ENCODE data around the gene OARD1.
"Not testable (repeated sequence)": the region's sequence is repeated elsewhere in the genome, so short reads cannot be mapped to it uniquely, and the experiment has no call there.

The OARD1 gene

GRCh38 chr6:41071923-41072835, at the start of gene OARD1:
Gene OARD1 (minus strand): TSS chr6:41072356. CDS start chr6:41071634, 722 bp downstream.
- Histone ChIP-seq H3K4me3 (ENCODE audit: insufficient read depth, low read length, poor library complexity, severe bottlenecking) (peak within 1 kb of the TSS; percentile 92), H3F3A (ENCODE audit: insufficient read depth) (peaks cover 71% of the 10 kb centered on the region), H3K36me3 (ENCODE audit: low read length) (peaks cover 19% of the 10 kb centered on the region), H3K27ac (ENCODE audit: low read depth, low read length) (peak within 1 kb of the TSS; percentile 90), H3K9me3 (ENCODE audit: insufficient read depth, low read length) (no peaks in the 10 kb centered on the region), H3K79me2 (ENCODE audit: insufficient read depth, low read length) (peaks cover 41% of the 10 kb centered on the region), H3K27me3 (ENCODE audit: low read length) (no peaks in the 10 kb centered on the region), H4K20me1 (ENCODE audit: low read depth, low read length) (no peaks in the 10 kb centered on the region), H3K9me2 (replicated peaks; ENCODE audit: insufficient read depth, low read length) (no peaks in the 10 kb centered on the region), H3K4me2 (ENCODE audit: low read depth, low read length, poor library complexity, severe bottlenecking) (peak within 1 kb of the TSS; percentile 85), H2AFZ (ENCODE audit: low read depth, low read length, severe bottlenecking) (peak within 1 kb of the TSS; percentile 61), H3K9ac (ENCODE audit: low read length) (peak within 1 kb of the TSS; percentile 98)
- no peak for TF ChIP-seq CTCF (IDR thresholded peaks at IDR 0.05; ENCODE audit: insufficient read depth, low read length, poor library complexity, severe bottlenecking)
- no peak for TF ChIP-seq EZH2phosphoT487 (conservative IDR thresholded peaks at IDR 0.05; ENCODE audit: low read length)

GRCh38 chr6:41120058-41120457, 47.9 kb upstream of the OARD1 start:
- no peak for TF ChIP-seq EZH2phosphoT487 (conservative IDR thresholded peaks at IDR 0.05; ENCODE audit: low read length)
- no peak for TF ChIP-seq CTCF (IDR thresholded peaks at IDR 0.05; ENCODE audit: insufficient read depth, low read length, poor library complexity, severe bottlenecking)
- Histone ChIP-seq H3K9ac (ENCODE audit: low read length) (no peak overlapping the region), H3K27me3 (ENCODE audit: low read length) (no peaks in the 10 kb centered on the region), H3K4me2 (ENCODE audit: low read depth, low read length, poor library complexity, severe bottlenecking) (no peak overlapping the region), H3K36me3 (ENCODE audit: low read length) (no peaks in the 10 kb centered on the region), H3K9me2 (replicated peaks; ENCODE audit: insufficient read depth, low read length) (no peaks in the 10 kb centered on the region), H3K79me2 (ENCODE audit: insufficient read depth, low read length) (no peaks in the 10 kb centered on the region), H3K4me3 (ENCODE audit: insufficient read depth, low read length, poor library complexity, severe bottlenecking) (no peak overlapping the region), H4K20me1 (ENCODE audit: low read depth, low read length) (no peaks in the 10 kb centered on the region), H3F3A (ENCODE audit: insufficient read depth) (no peaks in the 10 kb centered on the region), H3K9me3 (ENCODE audit: insufficient read depth, low read length) (no peaks in the 10 kb centered on the region), H2AFZ (ENCODE audit: low read depth, low read length, severe bottlenecking) (no peak overlapping the region), H3K27ac (ENCODE audit: low read depth, low read length) (no peak overlapping the region)

- Histone ChIP-seq H3K4me2 (ENCODE audit: low read depth, low read length, poor library complexity, severe bottlenecking) (no peak overlapping the region), H3K4me3 (ENCODE audit: insufficient read depth, low read length, poor library complexity, severe bottlenecking) (no peak overlapping the region), H3K9ac (ENCODE audit: low read length) (no peak overlapping the region), H3K79me2 (ENCODE audit: insufficient read depth, low read length) (no peaks in the 10 kb centered on the region), H3F3A (ENCODE audit: insufficient read depth) (no peaks in the 10 kb centered on the region), H3K27ac (ENCODE audit: low read depth, low read length) (no peak overlapping the region), H3K27me3 (ENCODE audit: low read length) (no peaks in the 10 kb centered on the region), H3K9me2 (replicated peaks; ENCODE audit: insufficient read depth, low read length) (no peaks in the 10 kb centered on the region), H3K36me3 (ENCODE audit: low read length) (no peaks in the 10 kb centered on the region), H3K9me3 (ENCODE audit: insufficient read depth, low read length) (no peaks in the 10 kb centered on the region), H4K20me1 (ENCODE audit: low read depth, low read length) (no peaks in the 10 kb centered on the region), H2AFZ (ENCODE audit: low read depth, low read length, severe bottlenecking) (no peak overlapping the region)
- TF ChIP-seq EZH2phosphoT487 (conservative IDR thresholded peaks at IDR 0.05; ENCODE audit: low read length) (no peak), CTCF (IDR thresholded peaks at IDR 0.05; ENCODE audit: insufficient read depth, low read length, poor library complexity, severe bottlenecking) (no peak)
These were observed 47.4 kb upstream of the OARD1 start for GRCh38 chr6:41119508-41119907.

GRCh38 chr6:41115027-41115426, 42.9 kb upstream of the OARD1 start:
- not testable (repeated sequence) for H3K36me3 ChIP-seq (ENCODE audit: low read length); H3K79me2 ChIP-seq (ENCODE audit: insufficient read depth, low read length); H3K4me2 ChIP-seq (ENCODE audit: low read depth, low read length, poor library complexity, severe bottlenecking); H3K27ac ChIP-seq (ENCODE audit: low read depth, low read length); H3F3A ChIP-seq (ENCODE audit: insufficient read depth); H3K27me3 ChIP-seq (ENCODE audit: low read length); H3K4me3 ChIP-seq (ENCODE audit: insufficient read depth, low read length, poor library complexity, severe bottlenecking); H3K9me3 ChIP-seq (ENCODE audit: insufficient read depth, low read length); H2AFZ ChIP-seq (ENCODE audit: low read depth, low read length, severe bottlenecking); H4K20me1 ChIP-seq (ENCODE audit: low read depth, low read length); H3K9me2 ChIP-seq (replicated peaks; ENCODE audit: insufficient read depth, low read length); H3K9ac ChIP-seq (ENCODE audit: low read length)

All from SU-DHL-6 (cell line).